Stimulated activated CD8-positive, alpha-beta memory T cell treated with anti-CD3 and anti-CD28 coated beads, Interleukin-12 subunit alpha, Interleukin-12 subunit beta, amount 100 ng/mL, for 4 hours (primary cell): Measurements from ENCODE around the gene VEPH1.

Source experiments
- DNase-seq: peaks from one replicate; pipeline ENCODE4 v3.0.0-alpha.2; 2020; ENCODE audit warnings: low read depth

The VEPH1 gene

GRCh38 chr3:157301755-157302154, 201.5 kb downstream of the VEPH1 start:
- DNase-seq: no peak

GRCh38 chr3:157300981-157301663, 202.1 kb downstream of the VEPH1 start:
- DNase-seq: no peak

GRCh38 chr3:157300094-157300493, 203.1 kb downstream of the VEPH1 start:
- no peak for DNase-seq

- DNase-seq: no peak
These were observed 205.8 kb downstream of the VEPH1 start for GRCh38 chr3:157297328-157297915.

- DNase-seq: no peak
These were observed 208.3 kb downstream of the VEPH1 start for GRCh38 chr3:157294953-157295352.

- DNase-seq: no peak
These were observed 208.7 kb downstream of the VEPH1 start for GRCh38 chr3:157294491-157294890.

GRCh38 chr3:157290766-157291165, 212.4 kb downstream of the VEPH1 start:
- DNase-seq: no peak

- DNase-seq: no peak
These were observed 217.2 kb downstream of the VEPH1 start for GRCh38 chr3:157285966-157286365.

- no peak for DNase-seq
These were observed 218.1 kb downstream of the VEPH1 start for GRCh38 chr3:157285141-157285540.

- DNase-seq: no peak
These were observed 218.5 kb downstream of the VEPH1 start for GRCh38 chr3:157284688-157285087.

- no peak for DNase-seq
These were observed 220.7 kb downstream of the VEPH1 start for GRCh38 chr3:157282261-157283191.

GRCh38 chr3:157280786-157281185, 222.4 kb downstream of the VEPH1 start:
- no peak for DNase-seq

- no peak for DNase-seq
These were observed 222.9 kb downstream of the VEPH1 start for GRCh38 chr3:157280354-157280753.

GRCh38 chr3:157279237-157279636, 224.0 kb downstream of the VEPH1 start:
- no peak for DNase-seq

- no peak for DNase-seq
These were observed 226.4 kb downstream of the VEPH1 start for GRCh38 chr3:157276801-157277200.

- no peak for DNase-seq
These were observed 227.4 kb downstream of the VEPH1 start for GRCh38 chr3:157275832-157276231.

GRCh38 chr3:157274644-157275137, 228.5 kb downstream of the VEPH1 start:
- DNase-seq: no peak

- no peak for DNase-seq
These were observed 231.8 kb downstream of the VEPH1 start for GRCh38 chr3:157271283-157271882.

GRCh38 chr3:157268026-157268425, 235.2 kb downstream of the VEPH1 start:
- DNase-seq: no peak

- no peak for DNase-seq
These were observed 237.3 kb downstream of the VEPH1 start for GRCh38 chr3:157265931-157266330.

GRCh38 chr3:157263027-157263426, 240.2 kb downstream of the VEPH1 start:
- no peak for DNase-seq

- DNase-seq: no peak
These were observed 242.2 kb downstream of the VEPH1 start for GRCh38 chr3:157261000-157261399.
